Activated T-cell treated with anti-CD3 and anti-CD28 coated beads, Interleukin-2, amount 50 U/mL, for 72 hours (primary cell): Measurements from ENCODE around the gene PSAPL1. TPM values are rescaled to one million over a fixed set of nuclear protein-coding genes. Genes with fewer than 3 reads are reported as not detected.

Experiments
- ATAC-seq, 2 donors: fragments of 150-1000 bp; cut with Tn5 transposase; replicated peaks in 1 of 2; 2 replicates each; pipeline ENCODE4 v1.10.0; 2021; ENCODE audit warnings: moderate library complexity in 2 of 2, mild to moderate bottlenecking in 1 of 2
- DNase-seq, 2 donors: peaks; one replicate each; pipeline ENCODE4 v3.0.0; 2021 to 2022; ENCODE audit warnings: mixed read lengths in 1 of 2
- H3K27ac Mint-ChIP-seq: one replicate; pipeline ENCODE4 v1.8.0; 2022; ENCODE audit warnings: mild to moderate bottlenecking, moderate library complexity, mixed read lengths
- H3K27me3 Mint-ChIP-seq: one replicate; pipeline ENCODE4 v1.8.0; 2022; ENCODE audit warnings: low read depth, mixed read lengths
- H3K36me3 Mint-ChIP-seq, 2 donors: one replicate each; pipeline ENCODE4 v1.8.0; 2022; ENCODE audit warnings: mixed read lengths in 2 of 2, mild to moderate bottlenecking in 1 of 2; ENCODE audit not compliant: insufficient read depth in 2 of 2
- H3K4me1 Mint-ChIP-seq: one replicate; pipeline ENCODE4 v1.8.0; 2022; ENCODE audit warnings: low read depth, mixed read lengths
- H3K4me3 Mint-ChIP-seq, 2 donors: one replicate each; pipeline ENCODE4 v1.8.0; 2022; ENCODE audit warnings: mild to moderate bottlenecking in 2 of 2, mixed read lengths in 2 of 2, moderate library complexity in 2 of 2
- H3K9me3 Mint-ChIP-seq, 2 donors: one replicate each; pipeline ENCODE4 v1.8.0; 2022; ENCODE audit warnings: mixed read lengths in 2 of 2
- total RNA-seq, 2 donors: library from RNA; stranded (reverse); gene quantifications; one replicate each; pipeline ENCODE4 v1.2.3, GENCODE V29; 2022

The PSAPL1 gene
- total RNA-seq, 2 donors from 2014 or later = not detected

DNA sequence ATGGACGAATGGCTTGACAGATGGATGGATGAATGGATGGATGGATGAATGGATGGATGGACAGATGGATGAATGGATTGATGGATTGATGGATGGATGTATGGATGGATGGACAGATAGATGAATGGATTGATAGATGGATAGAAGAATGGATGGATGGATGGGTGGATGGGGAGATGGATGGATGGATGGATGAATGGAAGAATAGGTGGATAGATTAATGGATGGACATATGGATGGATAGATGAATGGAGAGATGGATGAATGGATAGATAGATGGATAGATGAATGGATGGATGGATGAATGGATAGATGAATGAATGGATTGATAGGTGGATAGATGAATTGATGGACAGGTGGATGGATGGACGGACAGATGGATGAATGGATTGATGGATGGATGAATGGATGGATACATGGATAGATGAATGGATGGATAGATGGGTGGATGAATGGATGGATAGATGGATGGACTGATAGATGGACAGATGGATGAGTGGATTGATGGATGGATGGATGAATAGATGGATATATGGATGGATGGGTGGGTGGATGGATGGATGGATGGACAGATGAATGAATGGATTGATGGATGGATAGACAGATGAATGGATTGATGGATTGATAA lies 33.9 kb downstream of the PSAPL1 start:
- Mint-ChIP-seq H3K36me3 (no peaks in the 10 kb centered on the region), H3K27me3 (no peaks in the 10 kb centered on the region), H3K9me3 (peaks cover 7 to 9% of the 10 kb centered on the region in 2 donors), H3K4me3 (no peak overlapping the region), H3K27ac (no peak overlapping the region), H3K4me1 (no peaks in the 10 kb centered on the region)
- no peak for ATAC-seq
- no peak for DNase-seq

DNA sequence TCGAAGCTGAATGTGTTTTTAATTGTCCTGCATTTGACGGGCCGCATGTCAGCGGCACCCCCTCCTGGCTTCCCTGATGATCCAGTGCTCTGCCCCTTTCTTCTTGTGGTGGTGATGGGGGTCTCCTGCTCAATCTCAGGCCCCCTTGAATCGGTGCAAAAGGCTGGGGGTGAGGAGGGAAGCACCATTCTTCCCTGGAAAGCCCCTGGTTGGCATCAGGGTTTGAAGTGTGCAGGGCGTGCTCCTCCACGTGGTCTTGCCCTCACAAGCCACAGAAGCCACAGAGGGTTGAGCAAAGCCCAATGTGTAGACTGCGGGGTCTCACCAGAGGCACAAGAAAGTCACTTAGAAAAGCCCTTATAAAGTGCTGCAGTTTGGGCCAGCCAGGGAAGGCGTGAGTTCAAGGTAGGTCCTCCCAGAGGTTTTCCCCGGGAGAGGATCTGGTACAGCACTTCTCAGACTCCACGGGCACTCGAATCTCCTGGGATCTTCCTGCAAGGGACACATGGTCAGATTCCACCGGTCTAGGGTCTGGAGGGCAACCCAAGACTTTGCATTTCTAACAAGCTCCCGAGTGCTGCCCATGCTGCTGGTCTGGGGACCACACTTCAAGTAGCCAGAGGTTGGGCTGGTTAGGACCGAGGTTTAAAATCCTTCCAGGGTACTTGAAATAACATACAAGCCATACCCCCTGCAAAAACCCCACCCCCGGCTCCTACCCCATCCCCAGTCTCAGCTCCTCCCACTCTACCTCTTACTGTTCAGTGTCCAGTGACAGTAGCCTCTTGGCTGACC lies 35.1 kb downstream of the PSAPL1 start:
- Mint-ChIP-seq H3K4me3 (no peak overlapping the region), H3K27ac (no peak overlapping the region), H3K4me1 (no peaks in the 10 kb centered on the region), H3K27me3 (no peaks in the 10 kb centered on the region), H3K9me3 (peaks cover 7 to 8% of the 10 kb centered on the region in 2 donors), H3K36me3 (no peaks in the 10 kb centered on the region)
- DNase-seq (no peak), ATAC-seq (no peak)

DNA sequence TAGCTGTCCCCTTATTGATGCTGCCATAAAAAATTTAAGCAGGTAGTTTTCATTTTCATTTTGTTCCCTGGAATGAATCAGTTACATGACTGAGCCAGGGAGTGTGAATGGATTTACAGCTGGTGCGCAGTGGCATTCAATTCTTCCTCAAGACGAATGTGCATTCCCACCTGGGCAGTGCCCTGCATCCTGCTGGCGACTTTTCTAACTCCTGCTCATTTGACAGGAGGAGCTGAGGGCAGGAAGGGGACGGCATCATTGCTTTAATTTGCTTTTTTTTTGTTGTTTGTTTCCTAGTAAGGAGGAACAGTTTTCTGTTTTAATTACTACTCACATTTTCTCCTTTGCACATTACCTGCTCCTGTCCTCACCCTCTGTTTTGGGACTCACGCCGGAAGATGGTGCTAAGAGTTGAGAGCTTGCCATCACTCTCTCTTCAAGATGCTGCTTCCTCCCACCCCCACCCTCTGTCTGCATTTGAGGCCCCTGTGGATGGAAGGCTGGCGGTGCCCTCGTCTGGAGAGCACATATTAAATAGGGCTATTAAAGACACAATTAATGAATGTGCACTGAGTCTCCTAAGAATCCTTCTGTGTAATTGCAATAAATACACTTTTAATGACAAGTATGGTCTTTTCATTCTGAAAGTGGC lies 35.8 kb downstream of the PSAPL1 start:
- no peak for ATAC-seq
- no peaks in the 10 kb centered on the region for H3K27me3 Mint-ChIP-seq
- no peaks in the 10 kb centered on the region for H3K36me3 Mint-ChIP-seq
- H3K9me3 Mint-ChIP-seq = peaks cover 7% of the 10 kb centered on the region in 2 donors
- H3K4me3 Mint-ChIP-seq = no peak overlapping the region
- no peak for DNase-seq
- H3K27ac Mint-ChIP-seq = no peak overlapping the region
- H3K4me1 Mint-ChIP-seq = no peaks in the 10 kb centered on the region

DNA sequence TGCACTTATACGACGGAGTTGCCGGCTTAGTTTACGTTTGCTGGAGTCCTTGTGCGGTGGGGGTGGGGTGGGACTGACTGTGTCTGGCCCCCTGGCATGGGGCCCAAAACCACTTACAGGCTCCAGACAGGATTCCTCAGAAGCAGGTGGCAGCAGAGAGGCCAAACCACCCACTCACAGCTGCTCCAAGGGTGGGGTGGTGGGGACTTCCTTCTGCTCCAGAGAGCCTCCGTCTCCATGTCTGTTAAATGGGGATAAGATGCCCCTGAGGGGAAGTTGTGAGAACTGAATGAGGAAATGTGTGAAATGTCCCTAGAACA lies 36.7 kb downstream of the PSAPL1 start:
- Mint-ChIP-seq H3K9me3 (peaks cover 7% of the 10 kb centered on the region in 2 donors), H3K27me3 (no peaks in the 10 kb centered on the region), H3K4me1 (no peaks in the 10 kb centered on the region), H3K4me3 (no peak overlapping the region), H3K27ac (no peak overlapping the region), H3K36me3 (no peaks in the 10 kb centered on the region)
- DNase-seq (no peak), ATAC-seq (no peak)

DNA sequence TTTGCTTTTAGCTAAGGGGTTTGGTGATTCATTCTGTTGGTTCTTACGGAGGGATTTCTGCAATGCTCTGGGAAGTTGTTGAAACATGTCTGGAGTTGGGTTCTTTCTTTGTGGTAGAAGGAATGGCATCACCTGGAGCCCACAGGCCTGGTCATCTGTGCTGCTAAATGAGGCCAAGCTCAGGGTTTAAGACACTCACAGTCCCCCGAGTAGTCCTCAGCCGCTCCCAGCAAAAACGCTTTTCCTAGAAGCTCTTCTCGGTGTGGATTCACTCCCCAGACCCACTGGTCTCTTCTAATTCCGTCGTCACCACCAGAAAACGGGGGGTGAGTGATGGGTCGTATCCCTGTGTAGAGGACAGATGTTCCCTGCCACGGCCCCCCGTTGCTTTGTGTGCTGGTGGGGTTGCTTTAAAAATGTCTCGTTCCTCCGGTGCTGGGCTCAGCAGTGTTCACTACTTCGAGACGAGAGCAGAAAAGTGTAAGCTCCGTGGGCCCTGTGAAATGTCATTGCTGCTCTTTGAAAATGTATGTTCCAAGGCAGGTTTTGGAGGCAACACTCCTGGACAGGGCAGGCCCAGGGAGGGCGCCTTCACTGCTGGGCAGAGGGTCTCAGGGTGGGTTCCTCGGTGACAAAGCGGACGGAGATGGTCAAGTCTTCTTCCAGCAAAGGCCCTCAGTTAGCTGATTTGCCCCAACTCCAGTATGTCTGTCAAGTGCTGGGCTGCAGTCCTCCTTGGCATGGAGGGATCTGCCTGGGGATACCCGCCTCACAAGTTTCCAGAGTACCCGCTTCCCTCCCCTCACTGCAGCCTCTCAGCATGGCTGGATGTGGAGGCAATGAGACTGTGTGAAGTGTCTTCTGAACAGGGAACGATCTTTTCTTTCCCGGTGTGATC lies 37.3 kb downstream of the PSAPL1 start:
- Mint-ChIP-seq H3K4me1 (no peaks in the 10 kb centered on the region), H3K4me3 (no peak overlapping the region), H3K36me3 (no peaks in the 10 kb centered on the region), H3K9me3 (peaks cover 7% of the 10 kb centered on the region in 2 donors), H3K27ac (no peak overlapping the region), H3K27me3 (no peaks in the 10 kb centered on the region)
- DNase-seq (no peak), ATAC-seq (no peak)

DNA sequence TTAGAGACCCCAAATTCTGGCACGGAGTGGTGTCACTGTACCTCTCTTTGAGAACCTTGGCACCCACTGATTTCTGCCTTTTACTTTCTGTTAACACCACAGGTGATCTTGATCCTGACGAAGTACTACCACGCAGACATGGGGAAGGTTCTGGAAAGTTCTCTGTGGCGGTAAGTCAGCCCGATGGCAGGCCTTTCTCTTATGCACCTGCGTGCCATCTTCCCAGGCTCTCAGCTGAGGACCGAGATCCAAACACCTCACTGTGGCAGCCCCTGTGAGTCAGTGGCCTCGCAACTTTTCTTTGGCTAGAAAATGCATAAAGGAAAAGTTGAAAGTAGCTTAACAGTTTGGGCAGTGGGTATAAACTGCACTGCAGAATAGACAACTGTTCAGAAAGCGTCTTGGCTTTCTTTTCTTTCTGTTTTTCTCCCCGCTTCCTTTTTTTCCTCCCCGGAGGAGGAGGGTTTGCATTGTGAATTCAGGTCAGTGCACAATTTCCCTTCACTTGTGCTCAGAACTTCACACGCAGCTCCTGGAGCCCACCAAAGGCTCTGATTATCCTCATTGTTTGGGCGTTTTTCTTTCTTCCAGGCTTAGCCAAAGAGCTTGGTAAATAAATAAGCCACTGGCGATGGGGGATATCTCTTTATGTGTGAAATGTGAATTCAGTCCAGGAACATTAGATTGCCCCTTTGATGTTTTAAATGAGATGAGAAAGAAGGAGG lies 38.4 kb downstream of the PSAPL1 start:
- Mint-ChIP-seq H3K9me3 (peaks cover 7% of the 10 kb centered on the region in 2 donors), H3K27ac (no peak overlapping the region), H3K27me3 (no peaks in the 10 kb centered on the region), H3K4me1 (no peaks in the 10 kb centered on the region), H3K36me3 (no peaks in the 10 kb centered on the region), H3K4me3 (no peak overlapping the region)
- no peak for DNase-seq
- no peak for ATAC-seq

DNA sequence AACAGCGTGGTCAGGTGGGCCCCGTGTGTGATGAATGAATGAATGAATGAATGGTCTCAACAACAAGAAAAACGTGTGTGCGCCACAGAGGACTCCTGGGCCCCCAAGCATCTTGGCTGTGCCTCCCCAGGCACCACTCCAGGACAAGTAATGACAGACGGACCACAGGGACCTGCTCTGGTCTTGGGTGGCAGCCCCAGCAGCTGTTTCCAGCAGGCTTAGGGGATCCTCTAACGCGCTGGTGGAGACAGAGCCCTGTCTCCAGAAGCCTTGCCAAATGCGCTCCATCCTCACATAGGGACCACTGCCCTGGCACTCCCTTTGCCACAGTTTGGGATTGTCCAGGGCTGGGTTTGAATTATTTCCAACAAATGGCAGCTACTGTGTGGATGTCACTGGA lies 39.1 kb downstream of the PSAPL1 start:
- Mint-ChIP-seq H3K4me1 (no peaks in the 10 kb centered on the region), H3K27ac (no peak overlapping the region), H3K36me3 (no peaks in the 10 kb centered on the region), H3K9me3 (peaks cover 2 to 3% of the 10 kb centered on the region in 2 donors), H3K27me3 (no peaks in the 10 kb centered on the region), H3K4me3 (no peak overlapping the region)
- ATAC-seq (no peak), DNase-seq (no peak)

DNA sequence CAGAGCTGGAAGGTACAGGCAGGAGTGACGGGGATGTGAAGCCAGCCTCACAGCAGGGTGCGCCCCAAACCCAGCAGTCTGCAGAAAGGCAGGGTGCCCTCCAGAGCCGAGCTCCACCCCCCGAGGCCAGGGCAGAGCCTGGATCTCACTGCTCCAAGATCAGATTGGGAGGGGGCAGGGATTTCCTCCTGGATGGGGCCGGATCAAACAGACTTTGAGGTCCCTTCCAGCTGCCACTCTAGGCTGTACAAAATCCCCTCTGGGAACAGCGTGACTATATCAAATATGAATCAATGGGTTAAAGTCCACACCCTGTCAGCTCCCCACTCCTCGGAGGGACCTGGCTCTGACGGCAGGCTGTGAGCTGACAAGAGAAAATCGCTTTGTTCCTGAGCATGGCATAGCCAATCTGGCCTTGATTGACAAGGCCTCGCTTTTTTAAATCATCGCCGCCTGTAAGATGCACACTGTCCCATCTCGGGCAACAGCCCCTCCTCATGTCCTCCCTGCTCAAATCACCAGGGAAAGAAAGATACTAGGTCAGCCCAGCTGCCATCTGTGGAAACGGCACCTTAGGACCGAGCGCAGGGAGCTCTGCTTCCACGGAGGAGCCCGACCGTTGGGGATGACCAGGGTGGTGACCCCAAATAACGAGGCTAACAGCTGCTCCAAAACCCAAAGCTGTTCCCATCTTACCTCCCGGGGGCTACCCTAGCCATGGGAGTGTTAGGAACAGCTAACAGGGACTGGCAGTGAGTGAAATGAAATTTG lies 39.9 kb downstream of the PSAPL1 start:
- Mint-ChIP-seq H3K4me1 (no peaks in the 10 kb centered on the region), H3K27ac (no peak overlapping the region), H3K9me3 (no peaks in the 10 kb centered on the region), H3K4me3 (no peak overlapping the region), H3K27me3 (no peaks in the 10 kb centered on the region), H3K36me3 (no peaks in the 10 kb centered on the region)
- no peak for DNase-seq
- ATAC-seq = no peak

DNA sequence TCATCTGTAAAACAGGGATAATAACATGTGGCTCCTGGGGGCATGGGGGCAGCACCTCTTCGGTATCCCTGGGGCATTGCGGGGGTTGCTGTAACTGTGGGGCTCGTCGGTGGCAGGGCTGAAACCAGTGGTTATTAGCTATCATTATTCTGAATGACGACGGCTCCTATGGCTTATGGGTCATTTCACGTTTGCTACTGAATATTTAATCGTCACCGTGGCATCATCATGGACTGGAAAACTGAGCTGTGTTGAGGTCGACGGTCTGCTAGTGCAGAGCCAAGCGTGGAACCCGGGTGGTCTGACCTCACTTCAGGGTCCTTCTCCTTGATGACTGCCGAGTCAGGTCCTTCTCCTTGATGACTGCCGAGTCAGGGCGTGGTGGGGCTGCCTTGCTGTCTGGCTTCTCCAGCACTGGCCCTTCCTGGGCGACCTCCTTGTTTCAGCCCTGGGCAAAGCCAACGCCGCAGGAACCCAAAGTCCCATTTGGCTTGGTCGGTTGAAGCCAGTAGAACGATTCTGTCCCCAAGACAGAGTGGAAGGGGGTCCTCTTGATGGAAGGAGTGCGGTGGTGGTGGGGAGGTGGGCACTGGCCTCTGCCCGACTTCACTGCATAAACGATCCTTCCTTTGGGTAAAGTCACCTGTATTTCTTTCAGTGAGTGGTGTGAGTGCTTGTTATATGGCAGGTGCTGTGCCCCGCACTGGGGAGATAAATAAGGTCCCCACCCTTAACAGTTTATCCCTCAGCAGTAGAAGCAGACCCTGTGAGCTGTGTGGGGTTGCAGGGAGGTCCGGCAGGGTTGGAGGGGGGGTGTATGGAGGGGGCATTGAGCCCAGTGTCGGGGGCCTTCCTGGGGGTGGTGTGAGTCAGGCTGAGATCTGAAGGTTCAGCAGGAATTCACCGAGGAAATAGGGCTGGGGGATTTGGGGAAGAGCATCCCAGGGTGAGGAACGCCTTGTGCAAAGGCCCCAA lies 40.8 kb downstream of the PSAPL1 start:
- ATAC-seq (no peak), DNase-seq (no peak)
- H3K27me3 Mint-ChIP-seq = no peaks in the 10 kb centered on the region
- no peaks in the 10 kb centered on the region for H3K36me3 Mint-ChIP-seq
- H3K9me3 Mint-ChIP-seq = no peaks in the 10 kb centered on the region
- no peaks in the 10 kb centered on the region for H3K4me1 Mint-ChIP-seq
- H3K4me3 Mint-ChIP-seq = no peak overlapping the region
- no peak overlapping the region for H3K27ac Mint-ChIP-seq

DNA sequence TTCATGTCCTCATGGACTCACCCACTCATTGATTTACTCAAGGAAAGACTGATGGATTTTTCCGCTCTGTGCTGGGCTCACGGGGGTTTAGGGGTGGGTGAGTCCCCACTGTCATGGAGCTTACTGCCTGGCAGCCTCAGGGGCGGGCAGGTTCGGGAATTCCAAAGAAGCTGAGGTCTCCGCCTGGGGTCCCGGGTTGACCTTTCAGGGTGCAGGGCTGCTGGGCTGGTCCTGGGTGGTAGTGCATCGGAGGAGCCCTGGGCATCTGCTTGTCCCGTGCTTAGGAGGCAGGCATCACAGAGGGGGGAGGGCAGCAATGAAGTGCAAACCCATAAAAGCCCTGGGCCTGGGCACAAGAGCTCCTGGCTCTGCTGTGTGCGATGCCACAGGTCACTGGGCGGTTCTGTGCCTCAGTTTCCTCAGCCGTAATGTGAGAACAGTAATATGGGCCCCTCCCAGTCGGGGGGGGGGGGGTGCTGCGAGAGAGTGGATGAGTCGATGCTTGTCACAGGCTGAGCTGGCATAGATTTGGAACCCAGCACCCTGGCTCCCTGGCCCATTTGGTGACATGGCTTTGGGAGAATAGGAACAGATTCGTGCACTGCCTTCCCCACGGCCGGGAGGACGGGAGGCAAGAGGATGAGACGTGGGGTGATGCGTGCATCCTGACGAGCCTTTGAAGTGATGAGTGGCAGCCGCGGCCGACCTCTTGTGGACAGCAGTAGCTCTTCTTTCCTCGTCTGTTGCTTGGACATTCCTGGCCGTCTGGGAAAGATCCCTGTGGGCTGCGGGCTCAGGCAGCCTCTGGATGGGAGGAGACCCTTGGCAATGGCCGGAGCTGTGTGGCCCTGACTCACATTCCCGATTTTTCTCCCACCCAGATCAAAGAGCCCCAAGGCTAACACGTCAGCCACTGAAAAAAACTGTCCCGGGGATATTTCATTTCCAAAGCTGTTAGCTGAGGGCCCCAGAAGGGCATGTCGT lies 42.0 kb downstream of the PSAPL1 start:
- ATAC-seq (no peak), DNase-seq (no peak)
- Mint-ChIP-seq H3K4me1 (no peaks in the 10 kb centered on the region), H3K27me3 (no peaks in the 10 kb centered on the region), H3K36me3 (no peaks in the 10 kb centered on the region), H3K4me3 (no peak overlapping the region), H3K9me3 (peaks cover 1 to 2% of the 10 kb centered on the region in 2 donors), H3K27ac (no peak overlapping the region)
